Type B pancreatic cell (in vitro differentiated cells): Measurements from ENCODE around the gene UBE2E3. TPM values are rescaled to one million over a fixed set of nuclear protein-coding genes. Genes with fewer than 3 reads are reported as not detected.

Experiments used
- DNase-seq: peaks from one replicate; pipeline ENCODE4 v3.0.0; 2021; ENCODE audit warnings: mixed read lengths; ENCODE audit not compliant: unreplicated experiment; ENCODE audit errors: extremely low spot score
- H3K27ac Mint-ChIP-seq: 2 replicates; pipeline ENCODE4 v1.8.0; 2021; ENCODE audit warnings: mild to moderate bottlenecking, mixed read lengths
- H3K27me3 Mint-ChIP-seq: 2 replicates; pipeline ENCODE4 v1.8.0; 2021; ENCODE audit warnings: mixed read lengths
- H3K36me3 Mint-ChIP-seq: 2 replicates; pipeline ENCODE4 v1.8.0; 2021; ENCODE audit warnings: mixed read lengths
- H3K4me1 Mint-ChIP-seq: one replicate; pipeline ENCODE4 v1.8.0; 2021; ENCODE audit warnings: mixed read lengths; ENCODE audit not compliant: unreplicated experiment
- H3K4me3 Mint-ChIP-seq: 2 replicates; pipeline ENCODE4 v1.8.0; 2021; ENCODE audit warnings: mild to moderate bottlenecking, mixed read lengths
- H3K9me3 Mint-ChIP-seq: 2 replicates; pipeline ENCODE4 v1.8.0; 2021; ENCODE audit warnings: mixed read lengths
- CTCF ChIP-seq: fragments of 200-600 bp; sonication (generic); conservative IDR thresholded peaks from 2 replicates; pipeline ENCODE4 v1.5.0; 2021; ENCODE audit warnings: antibody characterized with exemption, mild to moderate bottlenecking
- total RNA-seq: library from RNA; stranded (reverse); gene quantifications from 2 replicates; pipeline ENCODE4 v1.2.1, GENCODE V29; 2021; ENCODE audit warnings: low replicate concordance

Gene UBE2E3
- total RNA-seq, 1 donor from 2014 or later: 105 TPM

DNA sequence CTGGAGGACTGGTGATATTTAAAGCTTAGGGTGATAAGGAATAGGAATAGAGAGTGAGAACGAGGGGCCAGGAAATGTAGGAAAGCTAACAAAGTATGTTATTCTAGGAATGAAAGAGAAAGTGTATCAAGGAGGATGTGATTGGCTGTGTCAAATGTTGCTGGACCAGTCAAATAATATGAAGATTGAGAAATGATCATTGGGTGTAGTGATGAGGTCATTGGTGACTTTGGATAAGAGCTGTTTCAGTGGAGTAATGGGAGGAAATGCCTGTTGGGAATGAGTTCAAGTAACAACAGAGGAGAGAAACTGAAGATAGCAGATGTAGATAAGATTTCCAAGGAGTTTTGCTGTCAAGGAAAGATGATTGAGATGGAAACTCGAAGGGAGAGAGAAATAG lies 74.4 kb downstream of the UBE2E3 start:
- no peaks in the 10 kb centered on the region for H3K4me1 Mint-ChIP-seq
- no peaks in the 10 kb centered on the region for H3K27me3 Mint-ChIP-seq
- TF ChIP-seq CTCF: no peak
- no peak overlapping the region for H3K4me3 Mint-ChIP-seq
- peaks cover 14% of the 10 kb centered on the region for H3K36me3 Mint-ChIP-seq
- no peak for DNase-seq
- H3K9me3 Mint-ChIP-seq: peaks cover 11% of the 10 kb centered on the region
- H3K27ac Mint-ChIP-seq: no peak overlapping the region

GRCh38 chr2:181058378-181059269 lies 78.2 kb downstream of the UBE2E3 start:
- Mint-ChIP-seq H3K36me3 (peaks cover 19% of the 10 kb centered on the region), H3K9me3 (peaks cover 9% of the 10 kb centered on the region), H3K27me3 (no peaks in the 10 kb centered on the region), H3K27ac (no peak overlapping the region), H3K4me3 (no peak overlapping the region), H3K4me1 (no peaks in the 10 kb centered on the region)
- peak; percentile 82 for TF ChIP-seq CTCF
- no peak for DNase-seq

GRCh38 chr2:181063696-181064095 lies 83.3 kb downstream of the UBE2E3 start:
- no peak for DNase-seq
- TF ChIP-seq CTCF: no peak
- Mint-ChIP-seq H3K27ac (no peak overlapping the region), H3K36me3 (peaks cover 22% of the 10 kb centered on the region), H3K9me3 (no peaks in the 10 kb centered on the region), H3K27me3 (no peaks in the 10 kb centered on the region), H3K4me1 (no peaks in the 10 kb centered on the region), H3K4me3 (no peak overlapping the region)

GRCh38 chr2:181065458-181065857 lies 85.1 kb downstream of the UBE2E3 start:
- Mint-ChIP-seq H3K4me3 (no peak overlapping the region), H3K27me3 (no peaks in the 10 kb centered on the region), H3K4me1 (no peaks in the 10 kb centered on the region), H3K27ac (no peak overlapping the region), H3K36me3 (peaks cover 22% of the 10 kb centered on the region), H3K9me3 (no peaks in the 10 kb centered on the region)
- no peak for TF ChIP-seq CTCF
- no peak for DNase-seq

- Mint-ChIP-seq H3K4me3 (no peak overlapping the region), H3K36me3 (peaks cover 22% of the 10 kb centered on the region), H3K27ac (no peak overlapping the region), H3K27me3 (no peaks in the 10 kb centered on the region), H3K4me1 (no peaks in the 10 kb centered on the region), H3K9me3 (no peaks in the 10 kb centered on the region)
- no peak for TF ChIP-seq CTCF
- DNase-seq: no peak
Observed at GRCh38 chr2:181066333-181066732, 85.9 kb downstream of the UBE2E3 start.
